Activated CD8-positive, alpha-beta memory T cell treated with anti-CD3 and anti-CD28 coated beads, Interleukin-2, amount 50 U/mL, for 4 hours (primary cell): ENCODE measurements around the gene STOX2.

ENCODE experiments used
- DNase-seq: peaks from one replicate; pipeline ENCODE4 v3.0.0-alpha.2; 2020

Gene STOX2

GRCh38 chr4:183889190-183889589 is 15.9 kb upstream of the STOX2 start:
- no peak for DNase-seq

- DNase-seq, result no peak
These were observed 7.9 kb upstream of the STOX2 start for GRCh38 chr4:183897193-183897592.

- no peak for DNase-seq
These were observed 6.7 kb upstream of the STOX2 start for GRCh38 chr4:183898456-183898855.

GRCh38 chr4:183903021-183903760 is 1.9 kb upstream of the STOX2 start:
- no peak for DNase-seq

GRCh38 chr4:183905593-183906488 is 734 bp downstream of the STOX2 start:
- no peak for DNase-seq

- DNase-seq, result no peak
These were observed 1.3 kb downstream of the STOX2 start for GRCh38 chr4:183906489-183906738.

- no peak for DNase-seq
These were observed 1.9 kb downstream of the STOX2 start for GRCh38 chr4:183906739-183907651.

GRCh38 chr4:183907871-183908683 is 3.0 kb downstream of the STOX2 start:
- DNase-seq, result no peak

GRCh38 chr4:183909187-183909586 is 4.1 kb downstream of the STOX2 start:
- DNase-seq, result no peak

- DNase-seq, result no peak
These were observed 4.7 kb downstream of the STOX2 start for GRCh38 chr4:183909801-183910200.

GRCh38 chr4:183912585-183912984 is 7.5 kb downstream of the STOX2 start:
- no peak for DNase-seq

- no peak for DNase-seq
These were observed 10.9 kb downstream of the STOX2 start for GRCh38 chr4:183915976-183916375.

GRCh38 chr4:183918696-183919095 is 13.6 kb downstream of the STOX2 start:
- no peak for DNase-seq

- DNase-seq, result no peak
These were observed 14.0 kb downstream of the STOX2 start for GRCh38 chr4:183919141-183919540.

- DNase-seq, result no peak
These were observed 15.4 kb downstream of the STOX2 start for GRCh38 chr4:183920512-183920911.

- no peak for DNase-seq
These were observed 16.2 kb downstream of the STOX2 start for GRCh38 chr4:183921335-183921734.

GRCh38 chr4:183924362-183925044 is 19.4 kb downstream of the STOX2 start:
- DNase-seq, result no peak

- DNase-seq, result no peak
These were observed 21.8 kb downstream of the STOX2 start for GRCh38 chr4:183926950-183927349.

GRCh38 chr4:183932576-183932975 is 27.5 kb downstream of the STOX2 start:
- DNase-seq, result no peak

GRCh38 chr4:183934761-183935160 is 29.7 kb downstream of the STOX2 start:
- DNase-seq, result no peak

- DNase-seq, result no peak
These were observed 30.4 kb downstream of the STOX2 start for GRCh38 chr4:183935355-183936005.
